ENCODE measurements around the gene ZAP70.
"Not testable (repeated sequence)": the region's sequence is repeated elsewhere in the genome, so short reads cannot be mapped to it uniquely, and the experiment has no call there.

The ZAP70 gene

GRCh38 chr2:97713296-97714083 is at the start of gene ZAP70:
Gene ZAP70, plus strand, starts transcription at chr2:97713576. Its CDS starts 10,461 bp downstream, at chr2:97724037.
- ATAC-seq: peak; percentile 50 to 52

DNA sequence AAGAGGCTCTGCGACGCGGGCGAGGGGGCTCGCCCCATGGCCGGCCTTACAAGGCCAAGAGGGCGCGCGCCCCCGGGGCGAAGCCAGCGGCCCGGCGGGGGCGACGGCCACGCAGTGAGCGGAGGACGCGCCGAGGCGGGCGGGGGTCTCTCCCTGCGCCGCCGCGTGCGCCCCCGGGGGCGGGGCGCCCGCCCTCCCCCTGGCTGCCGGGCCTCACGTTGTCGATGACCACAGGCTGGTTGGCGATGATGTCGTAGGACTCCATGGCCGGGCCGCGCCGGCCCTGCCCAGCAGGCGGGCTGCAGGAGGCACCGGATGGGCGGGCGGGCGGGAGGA is 49.8 kb upstream of the ZAP70 start:
- no peak for ATAC-seq

DNA sequence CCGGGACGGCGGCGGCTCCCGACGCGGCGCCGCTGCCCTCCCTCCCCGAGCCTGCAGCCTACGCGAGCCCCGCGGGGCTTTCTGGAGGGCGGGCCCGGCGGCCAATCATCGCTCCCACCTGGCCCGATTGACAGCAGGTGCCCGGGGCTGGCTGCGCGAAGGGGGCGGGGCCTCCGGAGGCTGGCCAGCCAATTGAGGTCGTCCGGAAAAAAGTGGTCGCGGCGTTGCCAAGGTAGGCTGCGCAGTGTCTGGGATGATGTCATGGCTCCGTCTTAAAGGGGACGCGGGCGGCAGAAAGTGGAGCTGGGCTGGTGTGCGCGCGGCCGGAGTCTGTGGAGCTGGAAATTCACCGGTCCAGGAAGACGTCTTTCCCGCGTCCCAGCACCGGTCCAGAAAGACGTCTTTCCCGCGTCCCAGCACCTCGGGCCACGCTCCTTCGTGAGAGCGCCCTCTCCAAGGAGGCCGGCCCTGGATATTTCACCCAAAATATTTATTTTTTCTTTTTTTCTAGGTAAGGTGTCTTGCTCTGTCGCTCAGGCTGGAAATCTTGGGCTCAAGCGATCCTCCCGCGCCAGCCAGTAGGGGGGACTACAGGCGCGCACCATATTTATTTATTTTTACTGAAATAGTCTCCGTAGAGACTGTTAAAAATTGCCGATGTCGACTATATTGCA is 49.3 kb upstream of the ZAP70 start, which contains the start of gene ACTR1B:
TSS of gene ACTR1B (minus strand) at position 83 of the 674 bp plus-strand sequence. CDS start 154 bp downstream, outside the sequence.
- ATAC-seq: peak; percentile 77 to 86

DNA sequence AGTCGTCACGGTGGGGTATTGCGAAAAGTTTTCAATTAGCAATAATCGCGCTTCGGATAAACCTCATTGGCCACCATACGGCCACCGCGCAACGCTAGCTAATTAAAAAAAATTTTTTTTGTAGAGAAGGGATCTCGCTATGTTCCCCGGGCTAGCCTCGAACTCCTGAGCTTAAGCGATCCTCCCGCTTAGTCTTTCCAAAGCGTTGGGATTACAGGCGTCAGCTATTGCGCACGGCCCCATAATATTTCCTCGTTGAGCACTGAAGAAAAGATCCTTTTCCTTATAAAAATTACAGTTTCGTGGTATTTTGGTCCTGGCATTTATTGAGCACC is 48.8 kb upstream of the ZAP70 start:
- no peak for ATAC-seq

GRCh38 chr2:97669448-97669847 is 43.9 kb upstream of the ZAP70 start, which contains the start of gene C2orf92:
Gene C2orf92, plus strand, starts transcription at chr2:97669713. Its CDS starts 76 bp downstream, at chr2:97669789.
- no peak for ATAC-seq

DNA sequence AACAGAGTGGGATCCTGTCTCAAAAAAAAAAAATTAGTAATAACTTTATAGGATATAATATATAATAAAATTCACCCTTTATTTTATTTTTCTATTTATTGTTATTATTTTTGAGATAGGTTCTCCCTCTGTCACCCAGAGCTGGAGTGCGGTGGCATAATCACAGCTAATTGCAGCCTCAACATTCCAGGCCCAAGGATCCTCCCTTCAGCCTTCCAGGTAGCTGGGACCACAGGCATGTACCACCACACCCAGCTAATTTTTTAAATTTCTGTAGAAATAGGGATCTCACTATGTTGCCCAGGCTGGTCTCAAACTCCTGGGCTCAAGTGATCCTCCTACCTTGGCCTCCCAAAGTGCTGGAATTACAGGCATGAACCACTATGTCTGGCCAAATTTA is 42.9 kb upstream of the ZAP70 start:
- ATAC-seq: no peak

- ATAC-seq: no peak
Observed at GRCh38 chr2:97671526-97671925, 41.9 kb upstream of the ZAP70 start.

DNA sequence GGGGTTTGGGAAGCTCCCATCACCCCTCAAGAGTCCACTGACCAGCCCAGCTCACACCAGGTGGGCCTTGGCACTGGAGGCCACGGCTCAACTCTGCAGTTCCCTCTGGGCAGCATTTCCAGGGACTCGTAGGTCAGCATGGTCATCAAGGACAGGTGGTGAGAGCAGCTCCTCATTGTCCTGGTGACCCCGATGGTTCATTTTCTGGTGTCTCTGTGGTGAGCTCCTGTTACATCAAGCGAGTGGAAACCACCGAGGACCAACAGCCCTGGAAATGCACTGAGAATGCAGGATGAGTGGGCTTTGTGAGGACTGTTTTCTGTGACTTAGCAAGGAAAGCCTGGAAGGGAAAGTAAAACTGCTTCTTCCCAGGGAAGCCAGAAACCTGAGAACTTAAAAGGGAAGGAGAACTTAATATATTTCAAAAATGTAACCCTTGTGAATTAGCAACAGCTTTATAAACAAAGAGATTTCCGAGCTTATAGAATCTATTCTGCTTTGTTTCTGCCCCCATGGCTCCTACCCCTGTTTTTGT is 40.7 kb upstream of the ZAP70 start:
- not testable (repeated sequence) for ATAC-seq

DNA sequence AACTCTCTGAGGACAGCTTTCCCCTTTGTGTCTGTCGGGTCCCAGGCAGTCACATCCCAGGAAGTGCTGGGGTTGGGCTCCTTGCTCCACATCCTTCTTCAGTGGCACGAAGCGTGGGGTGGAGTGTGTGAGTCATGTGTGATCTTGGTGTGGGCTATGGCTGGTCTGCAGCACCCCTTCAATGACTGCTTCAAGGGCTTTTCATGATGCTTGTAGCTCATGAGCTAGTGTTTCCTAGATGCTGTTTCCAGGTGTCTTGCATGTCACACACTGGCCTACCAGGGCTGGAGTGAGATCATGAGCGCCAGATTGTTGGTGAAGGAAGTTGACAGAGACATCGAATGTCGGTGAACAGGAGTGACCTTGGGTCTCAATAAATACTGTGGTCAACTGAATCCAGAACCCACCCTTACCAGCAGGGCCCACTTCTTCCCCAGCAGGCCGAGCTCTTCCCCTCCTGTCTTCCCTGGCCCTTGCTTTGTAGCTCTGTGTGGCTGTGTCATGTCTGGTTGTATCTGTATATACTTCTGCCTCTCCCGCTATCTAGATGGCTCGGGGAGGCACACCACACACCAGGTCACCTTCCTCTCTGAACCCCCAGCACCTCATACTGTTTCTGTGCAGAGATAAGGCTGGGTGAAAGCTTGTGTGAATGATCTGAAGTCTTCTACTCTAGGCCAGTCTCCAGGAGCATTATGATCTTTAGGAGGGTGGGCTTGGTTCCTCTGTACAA is 40.0 kb upstream of the ZAP70 start:
- ATAC-seq: peak in 1 of 2 donors; percentile 58

DNA sequence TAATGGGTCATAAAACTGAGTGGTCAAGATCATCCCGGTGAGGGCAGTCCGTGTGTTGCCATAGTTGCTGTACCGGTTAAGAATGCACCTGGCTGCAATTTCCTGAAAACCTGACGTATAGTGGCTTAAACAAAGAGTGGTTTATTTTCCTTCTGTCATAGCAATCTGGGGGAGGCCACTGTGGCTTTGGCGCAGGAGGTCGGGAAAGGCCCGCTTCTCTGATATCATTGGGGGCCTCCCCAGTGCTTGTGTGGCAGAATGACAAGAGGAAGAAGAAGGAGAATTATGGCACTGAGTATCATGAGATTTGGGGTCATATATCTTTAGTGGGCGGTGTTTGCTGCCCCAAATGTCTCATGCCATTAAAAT is 39.5 kb upstream of the ZAP70 start:
- ATAC-seq: peak; percentile 23 to 52

DNA sequence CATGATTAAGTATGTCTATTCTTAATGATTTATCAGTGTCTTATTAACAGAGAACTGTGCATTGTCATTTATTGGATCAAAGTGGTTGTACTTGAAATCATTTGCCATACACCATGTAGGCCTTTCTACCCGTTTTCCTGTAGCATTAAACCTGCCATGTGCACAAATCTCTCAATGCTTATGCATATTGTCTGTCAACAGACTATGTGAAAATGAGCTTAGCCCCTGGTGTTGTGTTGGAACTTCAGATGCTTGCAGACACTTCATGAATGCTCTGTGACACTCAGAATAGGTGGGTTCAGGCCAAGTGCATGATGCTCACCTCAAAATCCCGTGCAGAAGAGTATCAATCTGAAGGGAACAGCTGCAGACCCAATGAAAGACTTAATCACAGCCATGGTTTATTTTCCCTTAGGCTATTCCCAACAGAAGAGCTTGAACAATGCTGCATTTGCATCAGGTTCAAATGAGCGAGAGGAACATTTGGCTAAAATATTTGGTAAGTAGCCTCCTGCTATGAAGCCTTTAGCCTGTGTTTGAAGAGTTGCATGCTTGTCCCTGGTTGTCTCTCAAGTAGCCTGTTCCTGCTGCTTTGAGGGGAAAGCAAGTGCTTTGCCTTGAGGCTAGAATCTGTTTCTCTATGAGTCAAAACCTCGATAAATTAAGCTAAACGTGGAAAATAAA is 37.8 kb upstream of the ZAP70 start:
- no peak for ATAC-seq

DNA sequence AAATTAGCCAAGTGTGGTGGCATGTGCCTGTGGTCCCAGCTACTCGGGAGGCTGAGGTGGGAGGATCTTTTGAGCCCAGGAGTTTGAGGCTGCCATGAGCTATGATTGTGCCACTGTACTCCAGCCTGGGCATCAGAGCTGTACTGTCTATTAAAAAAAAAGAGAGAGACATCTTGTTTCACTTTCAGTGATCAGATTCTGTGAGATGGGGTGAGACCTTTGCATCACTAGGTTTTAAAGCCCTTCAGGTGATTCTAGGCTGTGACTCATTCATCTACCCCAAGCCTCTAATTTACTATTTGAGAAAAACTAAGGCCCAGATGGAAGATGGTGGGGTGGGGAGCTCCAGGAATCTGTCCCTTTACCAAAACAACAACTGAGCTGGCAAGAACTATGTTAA is 36.8 kb upstream of the ZAP70 start:
- peak; percentile 76 to 83 for ATAC-seq

- no peak for ATAC-seq
Observed at GRCh38 chr2:97677480-97677879, 35.9 kb upstream of the ZAP70 start.

- ATAC-seq: no peak
Observed at GRCh38 chr2:97678298-97678697, 35.1 kb upstream of the ZAP70 start.

DNA sequence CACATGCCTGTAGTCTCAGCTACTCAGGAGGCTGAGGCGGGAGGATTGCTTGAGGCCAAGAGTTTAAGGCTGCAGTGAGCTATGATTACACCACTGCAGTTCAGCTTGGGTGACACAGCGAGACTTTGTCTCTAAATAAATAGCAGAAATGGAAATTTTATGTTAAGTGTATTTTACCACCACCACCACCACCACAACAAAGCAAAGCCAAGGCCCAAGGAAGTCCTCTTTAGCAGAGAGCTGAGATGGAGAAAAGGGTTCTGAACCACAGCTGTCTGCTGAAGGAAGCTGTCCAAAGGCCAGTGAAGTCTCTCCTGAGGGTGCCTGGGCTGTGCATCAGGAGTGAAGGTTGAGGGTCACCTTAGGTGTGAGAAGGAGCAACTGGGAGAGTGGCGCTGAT is 26.1 kb upstream of the ZAP70 start:
- ATAC-seq: peak in 1 of 2 donors; percentile 4

DNA sequence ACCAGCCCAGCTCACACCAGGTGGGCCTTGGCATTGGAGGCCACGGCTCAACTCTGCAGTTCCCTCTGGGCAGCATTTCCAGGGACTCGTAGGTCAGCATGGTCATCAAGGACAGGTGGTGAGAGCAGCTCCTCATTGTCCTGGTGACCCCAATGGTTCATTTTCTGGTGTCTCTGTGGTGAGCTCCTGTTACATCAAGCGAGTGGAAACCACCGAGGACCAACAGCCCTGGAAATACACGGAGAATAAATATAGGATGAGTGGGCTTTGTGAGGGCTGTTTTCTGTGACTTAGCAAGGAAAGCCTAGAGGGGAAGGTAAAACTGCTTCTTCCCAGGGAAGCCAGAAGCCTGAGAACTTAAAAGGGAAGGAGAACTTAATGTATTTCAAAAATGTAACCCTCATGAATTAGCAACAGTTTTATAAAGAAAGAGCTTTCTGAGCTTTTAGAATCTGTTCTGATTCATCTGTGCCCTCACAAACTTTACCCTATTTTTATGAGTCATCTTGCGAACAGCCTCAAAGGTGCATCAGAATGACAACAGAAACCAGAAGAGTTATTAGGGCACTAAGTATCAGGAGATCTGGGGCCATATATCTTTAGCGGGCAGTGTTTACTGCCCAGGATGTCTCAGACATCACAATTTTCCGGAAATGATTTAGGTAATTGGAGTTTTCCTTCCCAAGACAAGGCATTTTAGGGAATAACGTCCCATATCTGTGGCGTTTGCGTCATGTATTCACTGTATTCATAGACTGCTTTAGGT is 25.1 kb upstream of the ZAP70 start:
- ATAC-seq: peak; percentile 94 to 97

GRCh38 chr2:97691166-97691565 is 22.2 kb upstream of the ZAP70 start:
- no peak for ATAC-seq

DNA sequence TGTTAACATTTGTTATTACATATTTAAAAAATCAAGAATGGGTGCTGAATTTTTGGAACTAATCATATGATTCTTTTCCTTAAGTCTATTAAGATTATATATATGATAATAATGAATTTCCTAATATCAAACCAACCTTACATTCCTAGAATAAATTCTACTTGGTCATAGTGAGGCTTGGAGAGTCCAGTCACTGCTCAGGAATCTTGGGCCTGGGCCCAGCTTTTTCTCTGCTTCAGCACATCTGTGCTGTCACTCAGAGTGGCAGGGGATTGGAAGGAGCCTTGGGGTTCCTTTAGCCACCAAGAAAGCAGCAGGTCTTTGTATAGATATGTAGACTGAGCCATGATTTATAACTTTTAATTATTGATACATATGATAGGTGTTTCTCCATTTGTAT is 19.9 kb upstream of the ZAP70 start:
- ATAC-seq: no peak

DNA sequence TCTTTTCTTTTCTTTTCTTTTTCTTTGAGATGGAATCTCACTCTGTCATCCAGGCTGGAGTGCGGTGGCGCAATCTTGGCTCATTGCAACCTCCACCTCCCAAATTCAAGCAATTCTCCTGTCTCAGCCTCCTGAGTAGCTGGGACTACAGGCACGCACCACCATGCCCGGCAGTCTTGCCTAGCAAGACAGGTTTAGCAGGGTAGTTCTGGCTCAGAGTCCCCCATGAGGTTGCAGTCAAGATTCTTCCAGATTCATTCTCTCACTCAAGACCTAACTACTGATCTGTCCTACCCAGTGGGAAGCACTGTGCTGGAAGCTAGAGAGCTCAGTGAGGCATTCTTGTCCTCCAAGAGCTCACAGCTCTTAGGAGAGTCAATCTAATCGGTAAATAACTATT is 17.6 kb upstream of the ZAP70 start:
- ATAC-seq: no peak

GRCh38 chr2:97697252-97698235 is 15.8 kb upstream of the ZAP70 start:
- ATAC-seq: peak; percentile 93 to 95

GRCh38 chr2:97698530-97698929 is 14.8 kb upstream of the ZAP70 start:
- ATAC-seq: no peak

Measured in activated CD4-positive, CD25-positive, alpha-beta regulatory T cell treated with anti-CD3 and anti-CD28 coated beads, Interleukin-2, amount 50 U/mL, for 24 hours (primary cell).